HG03097 (cell line): Measurements from ENCODE around the gene WNT6.

Experiments used
- ATAC-seq: cut with Tn5 transposase; IDR thresholded peaks from one replicate; pipeline ENCODE4 v1.9.1; 2021; ENCODE audit not compliant: unreplicated experiment, low FRiP score

Gene WNT6

GRCh38 chr2:218920504-218920903 is 60.9 kb downstream of the WNT6 start:
- ATAC-seq, result no peak
